CD8-positive, alpha-beta memory T cell (primary cell): Measurements from ENCODE around the gene BICC1. TPM values are rescaled to one million over a fixed set of nuclear protein-coding genes. Genes with fewer than 3 reads are reported as not detected.

Source experiments
- CTCF ChIA-PET: fragments of 350-600 bp; sonication (Branson Sonifier 250); formaldehyde crosslinking; loops from one replicate; lab custom pipeline; 2021; ENCODE audit warnings: antibody characterized with exemption; lab: Charles Lee
- POLR2A ChIA-PET: fragments of 350-600 bp; sonication (Branson Sonifier 250); formaldehyde crosslinking; loops from one replicate; lab custom pipeline; 2021; ENCODE audit warnings: antibody characterized with exemption; lab: Charles Lee
- DNase-seq, 5 donors: peaks; one replicate each; pipeline versions ENCODE4 v3.0.0 to v3.0.0-alpha.2; 2020 to 2022; ENCODE audit warnings: mixed read lengths in 1 of 5
- H3K27ac ChIP-seq: one replicate; pipeline ENCODE4 v1.7.0; 2013; ENCODE audit warnings: low read depth, mild to moderate bottlenecking, low read length, moderate library complexity
- H3K27me3 ChIP-seq: 2 replicates; pipeline ENCODE4 v1.7.0; 2013; ENCODE audit warnings: low read length, mild to moderate bottlenecking; ENCODE audit not compliant: insufficient read depth, poor library complexity, severe bottlenecking
- H3K36me3 ChIP-seq: 2 replicates; pipeline ENCODE4 v1.7.0; 2013; ENCODE audit warnings: mild to moderate bottlenecking, low read length, moderate library complexity; ENCODE audit not compliant: insufficient read depth
- H3K4me1 ChIP-seq: 2 replicates; pipeline ENCODE4 v1.7.0; 2013; ENCODE audit warnings: mild to moderate bottlenecking, low read length, moderate library complexity; ENCODE audit not compliant: insufficient read depth
- H3K4me3 ChIP-seq: 2 replicates; pipeline ENCODE4 v1.7.0; 2013; ENCODE audit warnings: mild to moderate bottlenecking, low read length
- H3K9me3 ChIP-seq: 2 replicates; pipeline ENCODE4 v1.7.0; 2013; ENCODE audit warnings: mild to moderate bottlenecking, low read length
- H3K27ac Mint-ChIP-seq, 8 donors: one replicate each; pipeline ENCODE4 v1.8.0; 2020 to 2021; ENCODE audit warnings: mixed read lengths in 8 of 8, mild to moderate bottlenecking in 6 of 8, inconsistent platforms in 3 of 8, moderate library complexity in 3 of 8
- H3K27me3 Mint-ChIP-seq, 2 donors: one replicate each; pipeline ENCODE4 v1.8.0; 2020 to 2021; ENCODE audit warnings: mixed read lengths in 2 of 2, mild to moderate bottlenecking in 1 of 2, moderate library complexity in 1 of 2
- H3K36me3 Mint-ChIP-seq, 3 donors: one replicate each; pipeline ENCODE4 v1.8.0; 2020 to 2021; ENCODE audit warnings: mixed read lengths in 3 of 3, inconsistent platforms in 1 of 3, mild to moderate bottlenecking in 1 of 3
- H3K4me1 Mint-ChIP-seq, 3 donors: one replicate each; pipeline ENCODE4 v1.8.0; 2020 to 2021; ENCODE audit warnings: mixed read lengths in 3 of 3, inconsistent platforms in 1 of 3, mild to moderate bottlenecking in 1 of 3
- H3K4me3 Mint-ChIP-seq, 7 donors: one replicate each; pipeline ENCODE4 v1.8.0; 2020 to 2021; ENCODE audit warnings: mixed read lengths in 7 of 7, mild to moderate bottlenecking in 6 of 7, moderate library complexity in 4 of 7, inconsistent platforms in 2 of 7
- H3K9me3 Mint-ChIP-seq, 5 donors: one replicate each; pipeline ENCODE4 v1.8.0; 2020 to 2022; ENCODE audit warnings: mixed read lengths in 5 of 5, mild to moderate bottlenecking in 3 of 5, moderate library complexity in 2 of 5, inconsistent platforms in 1 of 5
- polyA plus RNA-seq: library from polyadenylated mRNA; unstranded; fragments of 300-500 nt; fragmentation: Illumina TruSeq; gene quantifications from one replicate; pipeline ENCODE4 v1.2.3, GENCODE V29; 2021
- total RNA-seq, 2 experiments: library from RNA; stranded (reverse); gene quantifications; one replicate each; pipeline ENCODE4 v1.2.3, GENCODE V29; 2021

The BICC1 gene
- total and polyA plus RNA-seq, 3 experiments from 2014 or later = not detected

GRCh38 chr10:58517081-58517480 lies 4.4 kb downstream of the BICC1 start:
- DNase-seq = no peak
- Mint-ChIP-seq H3K4me1 (peaks cover 12 to 13% (median 12%) of the 10 kb centered on the region in 3 donors), H3K27ac (no peak overlapping the region), H3K36me3 (no peaks in the 10 kb centered on the region), H3K27me3 (peaks cover 11 to 74% of the 10 kb centered on the region in 2 donors), H3K4me3 (no peak overlapping the region), H3K9me3 (peaks cover 0 to 4% (median 0%) of the 10 kb centered on the region in 5 donors)
- Histone ChIP-seq H3K27ac (no peak overlapping the region), H3K27me3 (no peaks in the 10 kb centered on the region), H3K4me1 (no peaks in the 10 kb centered on the region), H3K36me3 (no peaks in the 10 kb centered on the region), H3K4me3 (no peak overlapping the region), H3K9me3 (no peaks in the 10 kb centered on the region)
- POLR2A ChIA-PET = no interaction called here
- CTCF ChIA-PET = no interaction called here

DNA sequence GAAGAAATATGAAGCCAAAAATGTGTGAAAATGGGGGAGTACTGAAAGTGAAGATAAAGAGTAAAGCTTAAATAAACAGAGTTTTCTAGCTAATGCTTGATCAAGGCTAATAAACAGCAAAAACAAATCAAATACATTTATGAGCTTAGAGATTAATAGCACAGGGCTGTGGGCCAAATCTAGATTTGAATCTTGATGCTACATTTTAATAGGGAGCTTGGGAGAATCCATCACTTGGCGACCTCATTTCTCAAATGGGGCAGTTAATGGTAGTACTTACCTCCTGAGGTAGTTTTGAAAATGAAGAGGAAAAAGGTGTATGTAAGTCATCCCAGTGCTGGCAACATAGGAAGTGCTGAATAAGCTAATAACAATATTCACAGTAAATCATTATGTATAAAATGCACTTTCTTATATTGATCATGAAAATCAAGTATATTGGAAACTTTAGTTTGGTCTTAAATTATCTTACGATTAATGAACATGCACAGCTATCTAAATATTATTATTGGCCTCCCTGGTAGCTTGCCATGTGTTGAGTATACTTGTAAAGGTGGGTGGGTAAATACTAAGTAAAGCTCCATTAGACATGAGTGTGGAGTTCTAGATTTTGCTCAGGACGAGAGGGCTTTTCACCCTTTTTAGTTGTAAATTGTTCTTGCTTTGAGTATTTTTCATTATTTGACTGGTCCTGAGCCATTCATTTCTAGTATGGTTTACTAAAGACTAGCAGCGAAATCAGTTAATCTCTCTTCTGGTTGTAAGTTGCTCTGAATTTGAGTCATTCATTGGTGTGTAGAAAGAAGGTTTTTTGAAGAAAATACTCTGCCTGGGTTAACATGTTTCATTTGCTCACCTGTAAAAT lies 5.1 kb downstream of the BICC1 start:
- peaks cover 11 to 73% of the 10 kb centered on the region in 2 donors for H3K27me3 Mint-ChIP-seq
- H3K27ac ChIP-seq = no peak overlapping the region

GRCh38 chr10:58518775-58519174 lies 6.1 kb downstream of the BICC1 start:
- H3K27ac ChIP-seq = no peak overlapping the region

More for the DNA sequence above, 5.1 kb downstream of the BICC1 start:
- Histone ChIP-seq H3K27me3 (no peaks in the 10 kb centered on the region), H3K9me3 (no peaks in the 10 kb centered on the region), H3K4me3 (no peak overlapping the region), H3K36me3 (no peaks in the 10 kb centered on the region), H3K4me1 (no peaks in the 10 kb centered on the region)
- H3K4me1 Mint-ChIP-seq = peaks cover 7 to 8% (median 7%) of the 10 kb centered on the region in 3 donors
- H3K36me3 Mint-ChIP-seq = no peaks in the 10 kb centered on the region
- ChIA-PET POLR2A (no interaction called here), CTCF (no interaction called here)
- no peak overlapping the region for H3K27ac Mint-ChIP-seq
- DNase-seq = no peak
- H3K9me3 Mint-ChIP-seq = peaks cover 0 to 4% (median 0%) of the 10 kb centered on the region in 5 donors
- H3K4me3 Mint-ChIP-seq = no peak overlapping the region

DNA sequence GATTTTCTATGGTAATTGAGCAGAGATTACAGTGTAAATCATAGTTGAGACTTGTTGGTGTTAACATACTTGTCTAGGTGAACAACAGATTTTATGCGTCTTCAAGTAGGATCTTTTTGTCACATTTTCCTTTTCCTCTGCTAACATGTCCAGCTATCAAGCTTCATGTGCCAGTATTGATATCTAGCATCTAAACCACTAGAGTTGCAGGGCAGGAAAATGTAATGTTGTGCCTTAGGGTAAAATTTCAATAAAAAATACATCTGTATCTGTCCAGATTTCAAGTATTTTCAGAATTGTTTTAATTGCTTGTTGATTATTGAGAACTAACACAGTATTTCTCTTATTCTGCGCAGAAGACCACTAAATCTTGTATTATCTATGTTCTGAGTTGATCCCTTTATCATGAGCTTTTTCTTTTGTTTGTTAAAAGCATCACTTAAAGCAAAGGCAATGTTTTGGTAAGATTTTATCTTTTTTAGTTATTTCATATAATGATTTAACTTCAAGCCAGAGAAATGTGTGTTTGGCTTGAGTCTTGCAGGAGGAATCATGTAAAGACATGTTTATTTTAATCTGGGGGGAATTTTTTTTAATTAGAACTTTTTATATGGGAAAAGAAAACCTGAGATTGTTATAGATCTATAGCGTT lies 16.5 kb downstream of the BICC1 start:
- Histone ChIP-seq H3K4me3 (no peak overlapping the region), H3K36me3 (no peaks in the 10 kb centered on the region), H3K27ac (no peak overlapping the region), H3K4me1 (no peaks in the 10 kb centered on the region), H3K27me3 (no peaks in the 10 kb centered on the region), H3K9me3 (no peaks in the 10 kb centered on the region)
- Mint-ChIP-seq H3K27me3 (peaks cover 3 to 4% of the 10 kb centered on the region in 2 donors), H3K27ac (no peak overlapping the region), H3K4me1 (no peaks in the 10 kb centered on the region), H3K4me3 (no peak overlapping the region), H3K36me3 (no peaks in the 10 kb centered on the region), H3K9me3 (peaks cover 0 to 2% (median 0%) of the 10 kb centered on the region in 5 donors)
- CTCF ChIA-PET = no interaction called here
- POLR2A ChIA-PET = no interaction called here
- no peak for DNase-seq

More at GRCh38 chr10:58518775-58519174, 6.1 kb downstream of the BICC1 start:
- ChIA-PET CTCF (no interaction called here), POLR2A (no interaction called here)
- H3K27me3 Mint-ChIP-seq = peaks cover 9 to 70% of the 10 kb centered on the region in 2 donors
- no peaks in the 10 kb centered on the region for H3K36me3 Mint-ChIP-seq
- H3K36me3 ChIP-seq = no peaks in the 10 kb centered on the region
- H3K4me3 ChIP-seq = no peak overlapping the region
- DNase-seq = no peak
- H3K4me3 Mint-ChIP-seq = no peak overlapping the region
- H3K9me3 Mint-ChIP-seq = peaks cover 0 to 4% (median 0%) of the 10 kb centered on the region in 5 donors
- H3K27me3 ChIP-seq = no peaks in the 10 kb centered on the region
- H3K4me1 ChIP-seq = no peaks in the 10 kb centered on the region
- peaks cover 4 to 6% (median 4%) of the 10 kb centered on the region in 3 donors for H3K4me1 Mint-ChIP-seq
- no peak overlapping the region for H3K27ac Mint-ChIP-seq
- no peaks in the 10 kb centered on the region for H3K9me3 ChIP-seq

- Mint-ChIP-seq H3K27ac (no peak overlapping the region), H3K36me3 (no peaks in the 10 kb centered on the region), H3K4me3 (no peak overlapping the region), H3K9me3 (peaks cover 7 to 13% (median 10%) of the 10 kb centered on the region in 5 donors), H3K4me1 (no peaks in the 10 kb centered on the region), H3K27me3 (peaks cover 4 to 5% of the 10 kb centered on the region in 2 donors)
- ChIA-PET POLR2A (no interaction called here), CTCF (no interaction called here)
- Histone ChIP-seq H3K27ac (no peak overlapping the region), H3K36me3 (no peaks in the 10 kb centered on the region), H3K4me3 (no peak overlapping the region), H3K4me1 (no peaks in the 10 kb centered on the region), H3K27me3 (no peaks in the 10 kb centered on the region), H3K9me3 (no peaks in the 10 kb centered on the region)
- DNase-seq = peak in 4 of 5 donors; percentile 3 to 30 (median 20)
These were observed 18.5 kb downstream of the BICC1 start for GRCh38 chr10:58531084-58531695.

DNA sequence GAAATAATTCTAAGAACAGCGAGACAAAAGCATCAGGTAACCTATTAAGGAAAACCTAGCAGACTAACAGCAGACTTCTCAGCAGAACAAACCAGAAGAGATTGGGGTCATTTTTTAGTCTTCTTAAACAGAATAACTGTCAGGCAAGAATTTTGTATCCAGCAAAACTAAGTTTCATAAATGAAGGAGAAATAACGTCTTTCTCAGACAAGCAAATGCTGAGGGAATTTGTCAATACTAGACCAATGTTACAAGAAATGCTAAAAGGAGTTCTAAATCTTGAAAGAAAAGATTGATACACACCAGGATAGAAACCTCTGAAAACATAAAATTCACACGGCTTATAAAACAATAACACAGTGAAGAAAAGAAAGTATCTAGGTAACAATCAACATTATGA lies 22.6 kb downstream of the BICC1 start:
- H3K4me1 ChIP-seq = no peaks in the 10 kb centered on the region
- H3K9me3 ChIP-seq = no peaks in the 10 kb centered on the region
- H3K36me3 ChIP-seq = no peaks in the 10 kb centered on the region
- H3K27ac Mint-ChIP-seq = no peak overlapping the region
- H3K27me3 ChIP-seq = no peaks in the 10 kb centered on the region
- no peak overlapping the region for H3K4me3 Mint-ChIP-seq
- no peak overlapping the region for H3K27ac ChIP-seq
- peaks cover 5% of the 10 kb centered on the region in 2 donors for H3K27me3 Mint-ChIP-seq
- peaks cover 7 to 17% (median 13%) of the 10 kb centered on the region in 5 donors for H3K9me3 Mint-ChIP-seq
- ChIA-PET POLR2A (no interaction called here), CTCF (no interaction called here)
- DNase-seq = no peak
- H3K4me3 ChIP-seq = no peak overlapping the region
- H3K36me3 Mint-ChIP-seq = no peaks in the 10 kb centered on the region
- H3K4me1 Mint-ChIP-seq = no peaks in the 10 kb centered on the region

- no peaks in the 10 kb centered on the region for H3K4me1 Mint-ChIP-seq
- no peak overlapping the region for H3K4me3 ChIP-seq
- POLR2A ChIA-PET = no interaction called here
- H3K9me3 ChIP-seq = no peaks in the 10 kb centered on the region
- no peaks in the 10 kb centered on the region for H3K27me3 Mint-ChIP-seq
- peaks cover 0 to 4% (median 0%) of the 10 kb centered on the region in 5 donors for H3K9me3 Mint-ChIP-seq
- no peak overlapping the region for H3K27ac Mint-ChIP-seq
- H3K36me3 ChIP-seq = no peaks in the 10 kb centered on the region
- no peaks in the 10 kb centered on the region for H3K27me3 ChIP-seq
- no peak overlapping the region for H3K27ac ChIP-seq
- H3K4me3 Mint-ChIP-seq = no peak overlapping the region
- CTCF ChIA-PET = interaction anchor here (0.8 kb wide), 1 partner anchor 108 kb away, joined by 3 read pairs; no protein-coding TSS in a partner anchor
- no peak for DNase-seq
- H3K36me3 Mint-ChIP-seq = no peaks in the 10 kb centered on the region
- no peaks in the 10 kb centered on the region for H3K4me1 ChIP-seq
These were observed 30.5 kb downstream of the BICC1 start for GRCh38 chr10:58543141-58543540.

GRCh38 chr10:58544135-58544534 lies 31.5 kb downstream of the BICC1 start:
- POLR2A ChIA-PET = no interaction called here
- H3K4me1 ChIP-seq = no peaks in the 10 kb centered on the region
- no peaks in the 10 kb centered on the region for H3K9me3 ChIP-seq
- CTCF ChIA-PET = no interaction called here
- Mint-ChIP-seq H3K36me3 (no peaks in the 10 kb centered on the region), H3K27me3 (no peaks in the 10 kb centered on the region), H3K27ac (no peak overlapping the region), H3K4me1 (no peaks in the 10 kb centered on the region), H3K4me3 (no peak overlapping the region), H3K9me3 (no peaks in the 10 kb centered on the region)
- H3K4me3 ChIP-seq = no peak overlapping the region
- no peak for DNase-seq
- no peaks in the 10 kb centered on the region for H3K27me3 ChIP-seq
- no peaks in the 10 kb centered on the region for H3K36me3 ChIP-seq
- no peak overlapping the region for H3K27ac ChIP-seq
